ENCODE results near the gene EDRF1.

EDRF1 gene

GRCh38 chr10:125792342-125793300, 73.1 kb downstream of the EDRF1 start:
- no peaks in the 10 kb centered on the region for H3K9me3 ChIP-seq (ENCODE audit: control insufficient read depth, insufficient read depth, low read depth, low read length)
- TF ChIP-seq ZNF791 (tag by site-specific recombination; IDR thresholded peaks at IDR 0.05) (no peak), ZBTB17 (tag by site-specific recombination; IDR thresholded peaks at IDR 0.05) (no peak), GLIS1 (tag by site-specific recombination; IDR thresholded peaks at IDR 0.05) (no peak), ZNF16 (tag by site-specific recombination; IDR thresholded peaks at IDR 0.05; ENCODE audit: low read depth) (no peak), KLF1 (tag by site-specific recombination; IDR thresholded peaks at IDR 0.05) (no peak), ZNF416 (tag by site-specific recombination; IDR thresholded peaks at IDR 0.05) (no peak), ELK4 (IDR thresholded peaks at IDR 0.05; ENCODE audit: borderline replicate concordance, low read depth, low read length) (no peak), ZNF580 (tag by site-specific recombination; IDR thresholded peaks at IDR 0.05) (no peak), ZNF214 (tag by site-specific recombination; IDR thresholded peaks at IDR 0.05; ENCODE audit: borderline replicate concordance) (no peak), ZNF280D (tag by site-specific recombination; IDR thresholded peaks at IDR 0.05) (no peak), ZNF639 (tag by site-specific recombination; IDR thresholded peaks at IDR 0.05) (no peak), PRDM4 (tag by site-specific recombination; IDR thresholded peaks at IDR 0.05) (no peak), ZNF626 (tag by site-specific recombination; IDR thresholded peaks at IDR 0.05) (no peak), ZNF768 (tag by site-specific recombination; IDR thresholded peaks at IDR 0.05) (no peak), ZNF155 (tag by site-specific recombination; IDR thresholded peaks at IDR 0.05) (no peak), SP7 (tag by site-specific recombination; IDR thresholded peaks at IDR 0.05) (no peak), ZNF341 (tag by site-specific recombination; IDR thresholded peaks at IDR 0.05; ENCODE audit: low read depth) (no peak), ZBTB1 (tag by site-specific recombination; IDR thresholded peaks at IDR 0.05) (no peak), ZNF398 (tag by site-specific recombination; IDR thresholded peaks at IDR 0.05) (no peak), ZNF529 (tag by site-specific recombination; IDR thresholded peaks at IDR 0.05; ENCODE audit: insufficient replicate concordance) (no peak)
- CTCF ChIA-PET, result no interaction called here
- no peaks in the 10 kb centered on the region for H3K4me1 ChIP-seq (ENCODE audit: control insufficient read depth, insufficient read depth, low read length)
- POLR2A ChIA-PET, result no interaction called here
- H3K27ac ChIP-seq (ENCODE audit: extremely low read depth, low read depth, low read length), result no peak overlapping the region
- peaks cover 16 to 85% of the 10 kb centered on the region in 2 experiments for H3K36me3 ChIP-seq (ENCODE audit: control insufficient read depth in 2 of 2, insufficient read depth in 1 of 2, low read length in 2 of 2)
- no peak overlapping the region for H3K4me3 ChIP-seq (ENCODE audit: low read depth, low read length)

Data from HEK293 (cell line).